ENCODE measurements around the gene WNT3. TPM values are rescaled to one million over a fixed set of nuclear protein-coding genes. Genes with fewer than 3 reads are reported as not detected.

WNT3 gene
- total RNA-seq, 2 experiments from 2014 or later = 4.9 to 5.1 TPM

GRCh38 chr17:46768540-46768870 lies 50.0 kb downstream of the WNT3 start:
- no peak for DNase-seq (ENCODE audit: low spot score)
- Histone ChIP-seq H3K79me2 (ENCODE audit: insufficient read depth, low read depth, low read length) (no peaks in the 10 kb centered on the region), H3K36me3 (ENCODE audit: insufficient read depth, low read length) (no peaks in the 10 kb centered on the region), H3K4me3 (ENCODE audit: low read depth, low read length, poor library complexity, severe bottlenecking) (no peak overlapping the region), H3K4me1 (ENCODE audit: insufficient read depth, low read length, poor library complexity, severe bottlenecking) (peaks cover 30% of the 10 kb centered on the region), H2AFZ (ENCODE audit: low read length) (no peak overlapping the region), H4K20me1 (ENCODE audit: insufficient read depth, low read length) (no peaks in the 10 kb centered on the region), H3K9me3 (ENCODE audit: low read length) (no peaks in the 10 kb centered on the region), H3K4me2 (ENCODE audit: low read length) (no peak overlapping the region), H3K27ac (ENCODE audit: low read depth, low read length, poor library complexity, severe bottlenecking) (no peak overlapping the region), H3K9me2 (ENCODE audit: insufficient read depth, low read length) (no peaks in the 10 kb centered on the region)
- no TSS peak for BruUV-seq (replicated peaks)
- ChIA-PET CTCF (ENCODE audit: unreplicated experiment) (no interaction called here), POLR2A (no interaction called here)
- intact Hi-C loops (cut with micrococcal nuclease; ENCODE audit: unreplicated experiment) = no loop called here
- TF ChIP-seq EZH2phosphoT487 (IDR thresholded peaks at IDR 0.05; ENCODE audit: borderline replicate concordance, low read depth, low read length) (no peak), CTCF (conservative IDR thresholded peaks at IDR 0.05; ENCODE audit: low read length) (no peak)

GRCh38 chr17:46766493-46767491 lies 51.7 kb downstream of the WNT3 start:
- no peak for DNase-seq (ENCODE audit: low spot score)
- intact Hi-C loops (cut with micrococcal nuclease; ENCODE audit: unreplicated experiment) = no loop called here
- Histone ChIP-seq H3K9me2 (ENCODE audit: insufficient read depth, low read length) (no peaks in the 10 kb centered on the region), H3K27ac (ENCODE audit: low read depth, low read length, poor library complexity, severe bottlenecking) (no peak overlapping the region), H2AFZ (ENCODE audit: low read length) (no peak overlapping the region), H3K4me1 (ENCODE audit: insufficient read depth, low read length, poor library complexity, severe bottlenecking) (peaks cover 14% of the 10 kb centered on the region), H3K79me2 (ENCODE audit: insufficient read depth, low read depth, low read length) (no peaks in the 10 kb centered on the region), H4K20me1 (ENCODE audit: insufficient read depth, low read length) (no peaks in the 10 kb centered on the region), H3K4me3 (ENCODE audit: low read depth, low read length, poor library complexity, severe bottlenecking) (no peak overlapping the region), H3K9me3 (ENCODE audit: low read length) (no peaks in the 10 kb centered on the region), H3K4me2 (ENCODE audit: low read length) (no peak overlapping the region), H3K36me3 (ENCODE audit: insufficient read depth, low read length) (no peaks in the 10 kb centered on the region)
- TF ChIP-seq CTCF (conservative IDR thresholded peaks at IDR 0.05; ENCODE audit: low read length) = no peak
- no peak for TF ChIP-seq EZH2phosphoT487 (IDR thresholded peaks at IDR 0.05; ENCODE audit: borderline replicate concordance, low read depth, low read length)
- ChIA-PET POLR2A (interaction anchor here (1.1 kb wide), 1 partner anchor 16 kb away, joined by 3 read pairs; no protein-coding TSS in a partner anchor), CTCF (ENCODE audit: unreplicated experiment) (no interaction called here)
- BruUV-seq (replicated peaks) = no TSS peak

- DNase-seq (ENCODE audit: low spot score) = no peak
- no peaks in the 10 kb centered on the region for H3K9me2 ChIP-seq (ENCODE audit: insufficient read depth, low read length)
- CTCF ChIA-PET (ENCODE audit: unreplicated experiment) = no interaction called here
- no peak overlapping the region for H2AFZ ChIP-seq (ENCODE audit: low read length)
- no peaks in the 10 kb centered on the region for H3K9me3 ChIP-seq (ENCODE audit: low read length)
- H4K20me1 ChIP-seq (ENCODE audit: insufficient read depth, low read length) = no peaks in the 10 kb centered on the region
- H3K4me3 ChIP-seq (ENCODE audit: low read depth, low read length, poor library complexity, severe bottlenecking) = no peak overlapping the region
- TF ChIP-seq CTCF (conservative IDR thresholded peaks at IDR 0.05; ENCODE audit: low read length) (no peak), EZH2phosphoT487 (IDR thresholded peaks at IDR 0.05; ENCODE audit: borderline replicate concordance, low read depth, low read length) (no peak)
- H3K4me2 ChIP-seq (ENCODE audit: low read length) = no peak overlapping the region
- no peaks in the 10 kb centered on the region for H3K36me3 ChIP-seq (ENCODE audit: insufficient read depth, low read length)
- intact Hi-C loops (cut with micrococcal nuclease; ENCODE audit: unreplicated experiment) = no loop called here
- POLR2A ChIA-PET = no interaction called here
- BruUV-seq (replicated peaks) = no TSS peak
- H3K4me1 ChIP-seq (ENCODE audit: insufficient read depth, low read length, poor library complexity, severe bottlenecking) = peaks cover 7% of the 10 kb centered on the region
- no peak overlapping the region for H3K27ac ChIP-seq (ENCODE audit: low read depth, low read length, poor library complexity, severe bottlenecking)
- H3K79me2 ChIP-seq (ENCODE audit: insufficient read depth, low read depth, low read length) = no peaks in the 10 kb centered on the region
Observed at GRCh38 chr17:46765453-46765852, 53.0 kb downstream of the WNT3 start.
